ENCODE results near the gene SMYD3. TPM values are rescaled to one million over a fixed set of nuclear protein-coding genes. Genes with fewer than 3 reads are reported as not detected.
A peak's percentile ranks its signal among the peaks of the same experiment; 100 is the strongest.

Gene SMYD3
- total RNA-seq, 1 donor from 2014 or later: 31.9 TPM

- Mint-ChIP-seq H3K4me1 (ENCODE audit: low read depth) (peaks cover 2% of the 10 kb centered on the region), H3K4me3 (ENCODE audit: low read depth) (no peak overlapping the region), H3K27ac (no peak overlapping the region), H3K9me3 (ENCODE audit: low read depth) (no peaks in the 10 kb centered on the region), H3K36me3 (ENCODE audit: insufficient read depth) (no peaks in the 10 kb centered on the region), H3K27me3 (no peaks in the 10 kb centered on the region)
- DNase-seq (ENCODE audit: low spot score, unreplicated experiment): no peak
- TF ChIP-seq CTCF (IDR thresholded peaks at IDR 0.05; ENCODE audit: unreplicated experiment): no peak
Measured at GRCh38 chr1:246293366-246294121, 213.5 kb downstream of the SMYD3 start.

- Mint-ChIP-seq H3K4me3 (ENCODE audit: low read depth) (no peak overlapping the region), H3K36me3 (ENCODE audit: insufficient read depth) (no peaks in the 10 kb centered on the region), H3K4me1 (ENCODE audit: low read depth) (peaks cover 2% of the 10 kb centered on the region)
Measured at GRCh38 chr1:246292571-246292970, 214.5 kb downstream of the SMYD3 start.

GRCh38 chr1:246291127-246291526, 216.0 kb downstream of the SMYD3 start:
- no peak overlapping the region for H3K4me3 Mint-ChIP-seq (ENCODE audit: low read depth)
- no peaks in the 10 kb centered on the region for H3K36me3 Mint-ChIP-seq (ENCODE audit: insufficient read depth)
- no peak for TF ChIP-seq CTCF (IDR thresholded peaks at IDR 0.05; ENCODE audit: unreplicated experiment)
- H3K9me3 Mint-ChIP-seq (ENCODE audit: low read depth): no peaks in the 10 kb centered on the region
- H3K27me3 Mint-ChIP-seq: no peaks in the 10 kb centered on the region
- peaks cover 2% of the 10 kb centered on the region for H3K4me1 Mint-ChIP-seq (ENCODE audit: low read depth)
- no peak for DNase-seq (ENCODE audit: low spot score, unreplicated experiment)
- no peak overlapping the region for H3K27ac Mint-ChIP-seq

More at GRCh38 chr1:246292571-246292970, 214.5 kb downstream of the SMYD3 start:
- no peak overlapping the region for H3K27ac Mint-ChIP-seq
- no peaks in the 10 kb centered on the region for H3K9me3 Mint-ChIP-seq (ENCODE audit: low read depth)
- no peaks in the 10 kb centered on the region for H3K27me3 Mint-ChIP-seq
- no peak for DNase-seq (ENCODE audit: low spot score, unreplicated experiment)
- TF ChIP-seq CTCF (IDR thresholded peaks at IDR 0.05; ENCODE audit: unreplicated experiment): no peak

- DNase-seq (ENCODE audit: low spot score, unreplicated experiment): no peak
- peaks cover 6% of the 10 kb centered on the region for H3K9me3 Mint-ChIP-seq (ENCODE audit: low read depth)
Measured at GRCh38 chr1:246283771-246284410, 223.2 kb downstream of the SMYD3 start.

More at GRCh38 chr1:246283771-246284410, 223.2 kb downstream of the SMYD3 start:
- Mint-ChIP-seq H3K27me3 (no peaks in the 10 kb centered on the region), H3K4me1 (ENCODE audit: low read depth) (peaks cover 8% of the 10 kb centered on the region), H3K4me3 (ENCODE audit: low read depth) (no peak overlapping the region), H3K27ac (peak overlapping the region; percentile 26), H3K36me3 (ENCODE audit: insufficient read depth) (peaks cover 2% of the 10 kb centered on the region)
- TF ChIP-seq CTCF (IDR thresholded peaks at IDR 0.05; ENCODE audit: unreplicated experiment): no peak

Measured in progenitor cell of endocrine pancreas (in vitro differentiated cells).